Esophagus muscularis mucosa (tissue), 4 donors: ENCODE data around the gene SMS. TPM values are rescaled to one million over a fixed set of nuclear protein-coding genes. Genes with fewer than 3 reads are reported as not detected.

Source experiments
- DNase-seq: peaks from one replicate; pipeline ENCODE4 v3.0.0-alpha.2; 2017; ENCODE audit errors: extremely low spot score
- H3K27ac ChIP-seq, 4 donors: fragments of 200-600 bp; sonication (generic); replicated peaks in 1 of 4; 1 replicate in 3 of 4; 2 replicates in 1 of 4; pipeline ENCODE4 v1.5.1; 2016 to 2019; ENCODE audit warnings: mild to moderate bottlenecking in 1 of 4
- H3K27me3 ChIP-seq, 4 donors: fragments of 200-600 bp; sonication (generic); one replicate each; pipeline versions ENCODE4 v1.5.1 to v1.6.0; 2016 to 2019
- H3K36me3 ChIP-seq, 4 donors: fragments of 200-600 bp; sonication (generic); one replicate each; pipeline ENCODE4 v1.5.1; 2016 to 2019
- H3K4me1 ChIP-seq, 4 donors: fragments of 200-600 bp; sonication (generic); one replicate each; pipeline ENCODE4 v1.5.1; 2016 to 2019
- H3K4me3 ChIP-seq, 4 donors: fragments of 200-600 bp; sonication (generic); 1 replicate in 2 of 4; 2 replicates in 2 of 4; pipeline ENCODE4 v1.5.1; 2016 to 2019; ENCODE audit warnings: mild to moderate bottlenecking in 4 of 4, moderate library complexity in 1 of 4
- H3K9me3 ChIP-seq, 4 donors: fragments of 200-600 bp; sonication (generic); 1 replicate in 3 of 4; 2 replicates in 1 of 4; pipeline ENCODE4 v1.5.1; 2016 to 2019
- CTCF ChIP-seq, 3 experiments: fragments of 200-600 bp in 2 of 3; fragments of 450-650 bp in 1 of 3; sonication (generic) in 2 of 3; IDR thresholded peaks; one replicate each; pipeline ENCODE4 v1.5.1; 2017 to 2019; ENCODE audit warnings: antibody characterized with exemption in 3 of 3, mild to moderate bottlenecking in 2 of 3, moderate library complexity in 1 of 3
- EP300 ChIP-seq: sonication (generic); formaldehyde crosslinking; IDR thresholded peaks from one replicate; pipeline ENCODE4 v1.6.1; 2017; ENCODE audit warnings: antibody characterized with exemption
- POLR2A ChIP-seq: fragments of 450-650 bp; IDR thresholded peaks from one replicate; pipeline ENCODE4 v1.6.1; 2017; ENCODE audit warnings: antibody characterized with exemption, moderate library complexity, mild to moderate bottlenecking, low read depth
- POLR2AphosphoS5 ChIP-seq, 2 donors: sonication (generic); formaldehyde crosslinking; IDR thresholded peaks; one replicate each; pipeline ENCODE4 v1.6.1; 2017; ENCODE audit warnings: antibody characterized with exemption in 2 of 2
- whole genome bisulfite sequencing: methylation state at CpG from one replicate; pipeline ENCODE4 v1.1.5; 2018; 5-methylcytosine and 5-hydroxymethylcytosine counted together
- intact Hi-C: fragments of 100-400 bp; cut with DNase I; formaldehyde crosslinking; loops from one replicate; pipeline ENCODE4 v1.15.1; 2023
- total RNA-seq, 4 donors: library from RNA; depleted of rRNA; stranded (reverse); fragments of >200 nt; gene quantifications; one replicate each; pipeline versions ENCODE4 v1.1.0 to v1.2.1, GENCODE V29; 2016

SMS gene
- total RNA-seq, 4 donors from 2014 or later = 56.3 to 79.7 (median 65.6) TPM

GRCh38 chrX:22041907-22042530 lies 101.5 kb downstream of the SMS start:
- WGBS = 77% methylated on average over 11 of the region's 11 CpGs
- DNase-seq = no peak
- H3K4me1 ChIP-seq = peaks cover 0 to 4% (median 0%) of the 10 kb centered on the region in 4 donors
- intact Hi-C loops = no loop called here
- H3K27ac ChIP-seq = no peak overlapping the region
- H3K4me3 ChIP-seq = no peak overlapping the region
- no peaks in the 10 kb centered on the region for H3K36me3 ChIP-seq
- no peak for TF ChIP-seq POLR2AphosphoS5 (IDR thresholded peaks at IDR 0.05)
- no peak for TF ChIP-seq EP300
- no peak for TF ChIP-seq CTCF (IDR thresholded peaks at IDR 0.05)
- H3K27me3 ChIP-seq = no peaks in the 10 kb centered on the region
- no peaks in the 10 kb centered on the region for H3K9me3 ChIP-seq

- Histone ChIP-seq H3K27me3 (no peaks in the 10 kb centered on the region), H3K27ac (no peak overlapping the region), H3K4me3 (no peak overlapping the region), H3K36me3 (no peaks in the 10 kb centered on the region), H3K4me1 (peaks cover 0 to 16% (median 0%) of the 10 kb centered on the region in 4 donors), H3K9me3 (no peaks in the 10 kb centered on the region)
- 51% methylated on average over 4 of the region's 4 CpGs for WGBS
- TF ChIP-seq CTCF (IDR thresholded peaks at IDR 0.05) = no peak
- no peak for TF ChIP-seq POLR2A
- TF ChIP-seq EP300 = no peak
- TF ChIP-seq POLR2AphosphoS5 (IDR thresholded peaks at IDR 0.05) = no peak
- DNase-seq = no peak
- intact Hi-C loops = no loop called here
Measured at GRCh38 chrX:22043872-22044271, 103.4 kb downstream of the SMS start.

Other genes with a start within 250 kb of the SMS start
- gene SMPX, start 182.6 kb upstream of the SMS start, total RNA-seq = 10 to 100 TPM; 24.4 to 42.8 (median 31.3) TPM
- gene MBTPS2, start 101.1 kb upstream of the SMS start, total RNA-seq = 10 to 100 TPM in 1 of 4 donors, 1 to 10 TPM in 3; 7.5 to 10.8 (median 8.4) TPM
- gene YY2, start 84.7 kb upstream of the SMS start, total RNA-seq = 1 to 10 TPM in 3 of 4 donors, under 1 TPM in 1; 0.84 to 1.7 (median 1.2) TPM
- gene PHEX, start 91.6 kb downstream of the SMS start, total RNA-seq = 1 to 10 TPM in 1 of 4 donors, under 1 TPM in 3; 0.52 to 1.2 (median 0.65) TPM